GM12878 (cell line): ENCODE data around the gene AFAP1.

ENCODE experiments used
- ATF2 ChIP-seq: IDR thresholded peaks from 2 replicates; pipeline ENCODE4 v1.6.1; 2012; ENCODE audit warnings: low read length, inconsistent platforms
- CREB1 ChIP-seq: IDR thresholded peaks from 2 replicates; pipeline ENCODE4 v1.6.1; 2012; ENCODE audit warnings: low read depth, mild to moderate bottlenecking, inconsistent platforms
- EED ChIP-seq: sonication (generic); IDR thresholded peaks from 2 replicates; pipeline ENCODE4 v1.6.1; 2016; ENCODE audit warnings: antibody characterized with exemption, low read depth
- ETV6 ChIP-seq, 2 experiments: fragments of 450-650 bp in 1 of 2; IDR thresholded peaks in 1 of 2; conservative IDR thresholded peaks in 1 of 2; 2 replicates each; pipeline ENCODE4 v1.6.1; 2014; ENCODE audit warnings: antibody characterized with exemption in 1 of 2, borderline replicate concordance in 1 of 2, low read depth in 1 of 2, mild to moderate bottlenecking in 1 of 2, moderate library complexity in 1 of 2
- MYC ChIP-seq: IDR thresholded peaks from 2 replicates; pipeline ENCODE4 v1.6.1; 2011; ENCODE audit warnings: mild to moderate bottlenecking, low read length, moderate library complexity, inconsistent platforms; ENCODE audit not compliant: insufficient read depth, insufficient replicate concordance, insufficient read length, severe bottlenecking
- PBX3 ChIP-seq: IDR thresholded peaks from 2 replicates; pipeline ENCODE4 v1.6.1; 2011; ENCODE audit warnings: mild to moderate bottlenecking, low read depth, low read length, moderate library complexity; ENCODE audit not compliant: insufficient replicate concordance
- POLR2AphosphoS5 ChIP-seq: IDR thresholded peaks from 2 replicates; pipeline ENCODE4 v1.6.1; 2011; ENCODE audit warnings: mild to moderate bottlenecking, low read length, inconsistent platforms
- RCOR1 ChIP-seq: conservative IDR thresholded peaks from 2 replicates; pipeline ENCODE4 v1.6.1; 2012; ENCODE audit warnings: low read depth, low read length, improper control_type of control experiment
- STAT1 ChIP-seq: fragments of 450-650 bp; conservative IDR thresholded peaks from 2 replicates; pipeline ENCODE4 v1.6.1; 2014; ENCODE audit warnings: antibody characterized with exemption, mild to moderate bottlenecking
- USF2 ChIP-seq: IDR thresholded peaks from 2 replicates; pipeline ENCODE4 v1.6.1; 2011; ENCODE audit warnings: low read depth, low read length, improper control_type of control experiment, borderline replicate concordance

- TF ChIP-seq PBX3 (no peak), USF2 (no peak), RCOR1 (no peak), EED (no peak), POLR2AphosphoS5 (no peak), ETV6 (conservative IDR thresholded peaks at IDR 0.05 in 1 of 2, IDR thresholded peaks at IDR 0.05 in 1 of 2; ENCODE audit: borderline replicate concordance in 1 of 2, low read depth in 1 of 2) (no peak), ATF2 (no peak), MYC (no peak), CREB1 (no peak), STAT1 (no peak)
Measured at GRCh38 chr4:7738458-7739076, 201.1 kb downstream of the AFAP1 start.
